Liver (tissue), 3 donors: ENCODE results near the gene GHR.
"Not testable (repeated sequence)": the region's sequence is repeated elsewhere in the genome, so short reads cannot be mapped to it uniquely, and the experiment has no call there.

ENCODE experiments used
- CTCF ChIP-seq: fragments of 150-350 bp; IDR thresholded peaks from 2 replicates; pipeline ENCODE4 v1.5.1; 2017; ENCODE audit warnings: improper control_type of control experiment, low read depth, low read length; ENCODE audit not compliant: missing input control
- GABPA ChIP-seq, 2 donors: IDR thresholded peaks in 1 of 2; conservative IDR thresholded peaks in 1 of 2; 2 replicates each; pipeline ENCODE4 v1.6.1; 2016; ENCODE audit warnings: antibody characterized with exemption in 2 of 2, mild to moderate bottlenecking in 1 of 2, moderate library complexity in 1 of 2
- MAX ChIP-seq: IDR thresholded peaks from 2 replicates; pipeline ENCODE4 v1.6.1; 2016; ENCODE audit warnings: antibody characterized with exemption
- NR2F2 ChIP-seq: IDR thresholded peaks from 2 replicates; pipeline ENCODE4 v1.6.1; 2016; ENCODE audit warnings: antibody characterized with exemption
- RAD21 ChIP-seq, 2 donors: IDR thresholded peaks; 2 replicates each; pipeline ENCODE4 v1.6.1; 2016; ENCODE audit warnings: antibody characterized with exemption in 2 of 2, mild to moderate bottlenecking in 2 of 2
- REST ChIP-seq: IDR thresholded peaks from 2 replicates; pipeline ENCODE4 v1.6.1; 2016; ENCODE audit warnings: antibody characterized with exemption, mild to moderate bottlenecking
- TAF1 ChIP-seq: conservative IDR thresholded peaks from 2 replicates; pipeline ENCODE4 v1.6.1; 2016; ENCODE audit warnings: antibody characterized with exemption, mild to moderate bottlenecking
- ZBTB33 ChIP-seq: IDR thresholded peaks from 2 replicates; pipeline ENCODE4 v1.6.1; 2016; ENCODE audit warnings: antibody characterized with exemption
- donor health status: healthy.
- donor health status: healthy.

GRCh38 chr5:42659869-42660268, 236.6 kb downstream of the GHR start:
- not testable (repeated sequence) for TF ChIP-seq GABPA (IDR thresholded peaks at IDR 0.05 in 1 of 2, conservative IDR thresholded peaks at IDR 0.05 in 1 of 2); CTCF; REST; NR2F2; RAD21 (IDR thresholded peaks at IDR 0.05); MAX; ZBTB33; TAF1
